T-helper 2 cell treated with Interferon-gamma antibody and Interleukin-4, amounts not matched to agents 100 ng/mL and 5 ng/mL, for 36 hours (primary cell): Measurements from ENCODE around the gene SERPINA1. TPM values are rescaled to one million over a fixed set of nuclear protein-coding genes. Genes with fewer than 3 reads are reported as not detected.

Source experiments
- intact Hi-C: fragments of 100-400 bp; cut with micrococcal nuclease; formaldehyde crosslinking; loops from one replicate; pipeline ENCODE4 v1.15.1; 2023
- total RNA-seq: library from RNA; stranded (reverse); gene quantifications from 2 replicates; pipeline ENCODE4 v1.2.3, GENCODE V29; 2022

The SERPINA1 gene
- total RNA-seq, 1 donor from 2014 or later: 0.16 TPM

DNA sequence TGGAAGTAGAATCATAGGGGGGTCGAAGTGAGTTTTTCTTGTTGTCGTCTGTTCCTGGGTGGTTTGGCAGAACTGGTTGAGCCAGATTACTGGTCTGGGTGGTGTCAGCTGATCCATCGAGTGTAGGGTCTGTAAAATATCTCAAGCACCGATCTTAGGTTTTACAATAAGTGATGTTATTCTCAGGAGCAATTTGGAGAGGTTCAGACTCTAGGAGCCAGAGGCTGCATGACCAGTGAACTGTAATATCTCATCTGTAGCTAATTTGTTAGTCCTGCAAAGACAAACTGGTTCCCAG is 9.7 kb upstream of the SERPINA1 start:
- intact Hi-C loops: no loop called here

DNA sequence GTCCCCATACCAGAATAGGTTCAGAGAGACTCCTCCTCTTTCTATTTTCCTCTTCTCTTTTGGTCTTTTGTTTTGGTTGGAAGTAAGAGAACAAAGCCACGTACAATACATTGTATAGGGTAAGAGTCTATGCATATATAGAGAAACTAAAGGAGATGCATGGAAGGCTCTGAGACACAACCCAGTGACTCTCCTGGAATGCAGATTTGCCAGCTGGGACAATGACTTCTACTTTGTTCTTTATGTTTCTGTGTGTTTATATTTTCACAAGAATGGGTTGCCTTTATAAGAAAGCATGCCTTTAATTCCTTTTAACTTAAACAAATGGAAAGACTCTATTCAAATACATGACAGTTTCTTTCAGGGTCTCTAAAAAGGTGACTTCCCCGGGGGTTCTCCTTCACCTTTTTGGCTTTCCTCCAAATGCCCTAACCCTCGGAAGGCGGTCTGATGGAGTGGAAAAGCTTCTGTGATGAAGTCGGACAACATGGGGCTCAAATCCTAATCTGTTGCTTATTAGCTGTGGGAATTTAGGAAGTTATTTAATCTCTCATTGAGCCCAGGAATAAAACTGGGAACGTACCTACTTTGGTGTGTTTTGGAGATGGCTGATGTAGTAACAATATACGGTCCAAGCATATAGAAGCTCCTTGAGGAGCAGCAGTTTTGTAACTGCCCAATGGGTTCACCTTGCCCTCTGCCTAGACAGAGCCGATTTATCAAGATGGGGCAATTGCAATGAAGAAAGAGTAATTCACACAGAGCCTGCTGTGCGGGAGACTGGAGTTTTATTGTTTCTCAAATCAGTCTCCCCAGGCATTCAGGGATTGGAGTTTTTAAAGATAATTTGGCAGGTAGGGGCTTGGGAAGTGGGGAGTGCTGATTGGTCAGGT is 9.1 kb upstream of the SERPINA1 start:
- intact Hi-C loops: no loop called here

DNA sequence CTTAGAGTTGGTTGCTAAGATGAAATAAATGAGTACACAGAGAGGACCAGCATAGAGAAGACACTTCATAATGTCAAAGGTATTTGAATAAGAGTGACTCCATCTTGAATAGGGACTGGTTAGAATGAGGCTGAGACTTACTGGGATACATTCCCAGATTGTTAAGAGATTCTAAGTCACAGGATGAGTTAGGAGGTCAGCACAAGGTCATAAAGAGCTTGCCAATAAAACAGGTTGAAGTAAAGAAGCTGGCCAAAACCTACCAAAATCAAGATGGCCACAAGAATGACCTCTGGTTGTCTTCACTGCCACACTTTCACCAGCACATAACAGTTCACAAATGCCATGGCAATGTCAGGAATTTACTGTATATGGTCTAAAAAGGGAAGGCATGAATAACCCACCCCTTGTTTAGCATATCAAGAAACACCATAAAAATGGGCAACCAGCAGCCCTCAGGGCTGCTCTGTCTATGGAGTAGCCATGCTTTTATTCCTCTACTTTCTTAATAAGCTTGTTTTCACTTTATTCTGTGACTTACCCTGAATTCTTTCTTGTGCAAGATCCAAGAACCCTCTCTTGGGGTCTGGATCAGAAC is 8.3 kb upstream of the SERPINA1 start:
- intact Hi-C loops: no loop called here

DNA sequence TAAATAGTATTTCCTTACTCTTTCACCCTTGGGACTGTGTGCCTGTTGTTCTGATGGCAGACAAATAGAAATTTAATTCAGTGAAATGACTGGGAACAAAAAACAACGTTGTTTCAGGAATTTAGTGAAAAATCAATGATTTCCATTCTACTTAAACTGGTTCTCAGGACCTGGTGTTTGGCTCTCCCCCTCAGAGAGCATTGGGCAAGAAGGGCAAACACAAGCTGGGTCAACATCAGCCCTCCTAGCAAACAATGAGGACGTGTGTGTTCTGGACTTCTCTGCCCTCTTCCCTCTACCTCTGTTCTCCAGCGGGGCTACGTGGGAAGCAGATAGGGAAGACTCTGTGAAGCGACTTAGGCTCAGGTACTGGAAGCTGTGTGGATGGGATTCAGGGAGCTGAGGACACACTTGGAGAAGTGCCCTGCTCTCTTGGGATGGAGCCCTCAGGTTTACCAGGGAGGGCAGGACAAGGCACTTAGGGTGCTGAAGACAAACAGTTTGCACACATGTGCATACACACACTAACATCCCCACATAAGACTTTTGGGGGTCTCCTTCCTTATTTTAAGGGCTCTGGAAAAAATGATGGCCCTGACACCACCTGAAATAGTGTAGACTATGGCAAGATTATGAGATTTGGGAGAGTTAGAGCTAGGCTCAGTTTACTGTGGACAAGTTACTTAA is 7.6 kb upstream of the SERPINA1 start:
- intact Hi-C loops: no loop called here

DNA sequence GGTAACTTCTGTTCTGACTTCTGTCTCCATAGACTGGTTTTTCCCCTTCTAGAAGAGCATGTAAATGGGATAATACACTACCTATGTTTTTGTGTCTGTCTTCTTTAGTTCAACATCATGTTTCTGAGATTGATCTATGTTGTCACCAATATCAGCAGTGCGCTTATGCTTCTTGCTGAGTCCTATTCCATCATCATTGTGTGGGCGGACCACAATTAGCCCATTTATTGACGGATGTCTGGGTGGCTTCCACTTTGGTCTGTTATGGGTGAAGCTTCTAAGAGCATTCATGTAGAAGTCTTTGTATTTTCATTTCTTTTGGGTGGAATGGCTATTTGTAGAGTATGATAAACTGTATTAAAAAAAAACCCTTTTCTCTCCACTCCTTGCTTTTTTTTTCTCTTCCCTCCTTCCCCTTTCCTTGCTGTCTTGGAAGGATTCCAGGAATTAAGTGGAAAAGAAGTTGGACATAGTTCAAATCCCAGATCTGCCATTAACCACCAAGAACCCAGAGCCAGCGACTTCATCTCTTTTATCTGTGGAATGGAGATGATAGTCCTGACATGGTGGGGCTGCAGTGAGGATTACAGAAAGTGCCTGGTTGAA is 7.0 kb upstream of the SERPINA1 start:
- intact Hi-C loops: no loop called here

DNA sequence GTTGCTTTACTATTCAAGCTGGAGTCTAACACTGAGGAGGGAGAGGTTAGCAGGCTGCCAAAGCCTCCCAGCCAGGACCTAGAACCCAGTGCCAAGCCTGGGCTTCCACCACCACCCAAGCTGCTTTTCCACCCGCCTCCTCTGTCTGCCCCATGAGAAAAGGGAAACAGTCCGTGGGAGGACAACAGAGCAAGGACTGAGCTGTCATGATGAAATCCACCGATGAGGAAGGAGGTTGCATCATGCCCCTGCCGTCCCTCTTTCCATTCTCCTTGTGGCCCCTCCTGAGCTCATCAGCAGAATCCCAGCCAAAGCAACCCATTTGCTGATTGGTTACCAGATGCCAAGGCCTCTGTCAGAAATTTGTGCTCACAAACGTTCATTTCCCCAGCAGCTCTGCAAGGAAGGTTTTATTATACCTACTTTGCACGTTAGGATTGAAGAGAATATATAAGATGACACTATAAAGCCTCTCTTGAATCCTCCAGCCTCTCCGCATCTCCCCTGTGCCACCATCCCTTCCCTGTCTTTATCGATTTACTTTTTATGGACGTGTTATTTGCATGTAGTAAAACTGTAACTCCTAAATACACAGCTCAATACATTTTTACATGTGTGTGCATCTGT is 6.3 kb upstream of the SERPINA1 start:
- intact Hi-C loops: no loop called here

DNA sequence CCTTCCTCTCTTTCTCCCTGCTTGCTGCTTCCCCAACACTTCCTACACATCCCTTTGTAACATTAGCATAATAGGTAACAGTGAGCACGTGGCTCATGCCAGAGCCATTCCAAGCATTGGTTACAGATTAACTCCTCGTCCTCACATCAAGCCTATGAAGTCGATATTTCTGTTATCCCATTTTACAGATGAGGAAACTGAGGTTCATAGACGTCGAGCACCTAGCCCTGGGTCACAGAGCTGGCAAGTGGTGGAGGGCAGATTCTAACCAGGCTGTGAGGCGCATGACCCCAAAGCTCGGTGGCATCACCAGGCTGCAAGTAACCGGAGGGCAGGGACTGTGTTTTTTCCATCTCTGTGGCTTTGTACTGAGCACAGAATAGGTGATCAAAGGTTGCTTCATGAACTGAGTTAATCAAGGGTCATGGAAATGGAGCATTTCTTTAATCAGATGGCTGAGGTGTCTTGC is 5.7 kb upstream of the SERPINA1 start:
- intact Hi-C loops: no loop called here

DNA sequence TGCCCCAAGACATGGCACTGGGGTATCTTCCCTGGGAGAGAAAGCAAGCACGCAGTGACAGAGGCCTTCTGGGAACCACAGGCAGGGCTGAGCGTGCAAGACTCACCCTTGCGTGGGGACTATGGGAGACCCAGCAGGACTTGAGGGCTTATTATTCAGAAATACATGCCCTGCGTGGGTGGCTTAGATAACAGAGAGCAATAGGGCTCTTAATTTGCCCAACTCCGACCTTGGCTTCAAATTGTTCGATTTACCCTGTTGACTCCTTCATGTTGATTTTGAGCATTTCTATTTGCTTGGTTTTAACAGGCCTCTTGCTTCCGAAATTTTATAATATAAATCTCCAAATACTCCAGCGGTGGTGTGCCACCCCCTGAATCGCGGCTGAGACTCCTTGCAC is 5.1 kb upstream of the SERPINA1 start:
- intact Hi-C loops: no loop called here

DNA sequence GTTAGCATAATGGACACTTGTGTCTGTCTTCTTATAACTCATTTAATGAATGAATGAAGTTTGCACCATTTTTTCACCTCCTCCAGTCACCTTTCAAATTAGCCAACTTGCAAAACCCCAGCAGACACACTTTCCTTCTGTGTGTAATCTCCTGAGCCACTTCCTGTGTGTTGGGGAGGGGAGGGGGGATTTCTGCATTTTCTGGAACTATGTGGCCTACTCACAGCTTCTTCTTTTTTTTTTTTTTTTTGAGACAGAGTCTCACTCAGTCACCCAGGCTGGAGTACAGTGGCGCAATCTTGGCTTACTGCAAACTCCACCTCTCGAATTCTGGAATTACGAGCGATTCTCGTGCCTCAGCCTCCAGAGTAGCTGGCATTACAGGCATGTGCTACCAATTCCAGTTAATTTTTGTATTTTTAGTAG is 4.1 kb upstream of the SERPINA1 start:
- intact Hi-C loops: no loop called here

DNA sequence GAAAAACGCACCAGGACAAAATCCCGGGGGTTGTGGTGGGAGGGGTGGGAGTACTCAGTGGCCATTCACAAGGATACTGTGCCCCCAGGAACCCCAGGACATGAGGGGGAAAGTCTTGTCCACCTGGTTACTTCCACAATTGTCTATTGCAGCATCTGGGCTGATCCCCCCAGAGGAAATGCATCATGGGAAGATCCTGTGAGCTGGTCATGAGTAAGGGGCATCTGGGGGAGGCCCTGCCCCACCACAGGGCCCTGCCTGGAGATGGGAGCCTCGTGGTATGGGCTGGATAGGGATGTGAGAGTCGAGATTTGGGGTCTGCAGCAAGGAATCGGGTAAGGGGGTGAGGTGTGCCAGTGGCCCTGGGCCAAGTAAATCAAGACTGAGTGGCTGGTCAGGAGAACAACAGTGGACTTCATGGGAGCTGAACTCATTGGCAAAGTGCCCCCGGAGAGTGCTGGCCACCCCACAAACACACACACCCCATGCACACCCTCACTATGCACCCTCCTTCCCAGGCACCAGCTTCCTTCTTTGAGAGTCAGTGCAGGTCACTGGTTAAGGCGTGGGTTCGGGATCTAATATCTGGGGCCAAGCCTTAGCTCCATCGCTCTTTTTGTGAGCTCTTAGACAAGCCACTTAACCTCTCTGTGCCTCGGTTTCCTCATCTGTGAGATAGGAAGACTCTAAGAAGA is 3.0 kb upstream of the SERPINA1 start:
- intact Hi-C loops: no loop called here

DNA sequence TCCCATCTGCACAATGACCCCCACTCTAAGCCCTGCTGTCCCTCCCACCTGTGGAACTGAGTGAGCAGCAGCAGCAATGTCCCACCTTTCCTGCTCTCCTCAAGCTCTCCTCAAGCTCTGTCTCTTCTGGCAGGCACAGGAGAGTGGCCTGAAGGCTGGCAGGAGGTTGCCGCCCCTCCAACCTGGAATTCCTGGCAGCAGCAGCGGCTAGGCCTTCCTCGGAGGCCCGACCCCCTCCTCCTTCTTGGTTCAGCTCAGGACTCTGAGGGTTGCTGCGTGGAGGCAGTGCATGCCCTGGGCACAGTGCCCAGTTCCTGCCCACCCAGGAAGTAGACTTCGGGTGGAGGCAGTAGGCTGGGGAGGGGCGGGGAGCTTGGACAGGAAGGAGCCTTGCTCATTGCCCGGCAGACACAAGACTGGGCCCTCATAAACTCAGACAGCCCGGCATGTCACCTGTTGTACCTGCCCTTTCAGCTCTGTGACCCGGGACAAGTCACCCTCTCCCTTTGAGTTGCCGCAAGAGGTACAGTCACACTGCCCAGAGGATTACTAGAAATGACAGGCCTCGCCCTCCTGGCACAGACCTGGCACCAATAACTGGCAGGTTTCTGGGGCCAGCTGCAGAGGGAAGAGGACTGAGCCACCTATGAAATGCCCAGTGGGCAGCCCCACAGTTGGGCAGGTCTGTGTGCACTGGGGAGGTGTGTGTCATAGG is 2.1 kb upstream of the SERPINA1 start:
- intact Hi-C loops: no loop called here

DNA sequence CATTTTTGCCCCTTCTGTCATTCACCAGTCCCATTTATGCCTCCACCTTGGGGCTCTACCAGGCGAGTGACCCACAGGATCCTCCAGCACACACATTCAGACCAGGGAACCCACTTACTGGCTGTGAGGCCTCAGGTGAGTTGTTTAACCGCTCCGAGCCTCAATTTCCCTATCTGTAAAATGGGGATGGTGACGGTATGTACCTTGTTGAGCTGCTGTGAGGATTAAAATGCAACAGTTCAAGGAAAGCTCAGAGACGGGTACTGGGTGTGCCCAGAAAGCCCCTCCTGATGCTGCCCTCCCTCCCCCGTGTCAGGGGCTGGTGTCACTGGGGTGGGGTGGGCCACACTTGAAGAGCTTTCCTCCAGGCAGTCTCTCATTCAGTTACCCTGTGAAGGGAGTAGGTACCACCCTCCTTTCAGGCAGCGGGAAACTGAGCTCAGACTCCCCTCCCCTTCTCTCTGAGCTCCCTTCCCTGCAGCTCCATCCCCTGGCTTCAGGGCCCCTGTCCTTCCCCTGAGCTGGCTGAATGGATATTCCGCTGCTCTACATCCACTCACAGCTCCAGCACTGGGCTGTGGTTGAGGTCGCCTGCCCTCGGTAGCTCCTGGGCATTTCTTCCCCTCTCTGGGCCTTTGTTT is 1.4 kb upstream of the SERPINA1 start:
- intact Hi-C loops: no loop called here

DNA sequence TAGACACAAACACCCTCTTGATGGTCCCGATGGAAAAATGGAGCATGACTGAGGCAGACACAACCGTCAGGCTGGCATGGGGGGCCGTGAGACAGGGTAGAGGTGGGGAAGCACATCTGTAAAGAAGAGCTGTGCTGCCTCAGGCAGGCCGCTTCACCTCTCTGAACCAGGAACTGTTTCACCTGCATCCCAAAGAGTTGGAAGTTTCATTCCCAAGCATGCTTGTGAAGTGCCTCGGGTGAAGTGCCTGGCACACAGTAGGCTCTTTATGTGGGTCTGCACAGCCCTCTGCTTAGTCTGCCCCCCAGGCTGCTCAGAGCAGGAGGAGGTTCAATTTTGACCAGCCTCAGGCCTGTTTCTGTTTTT is 685 bp upstream of the SERPINA1 start:
- intact Hi-C loops: no loop called here

DNA sequence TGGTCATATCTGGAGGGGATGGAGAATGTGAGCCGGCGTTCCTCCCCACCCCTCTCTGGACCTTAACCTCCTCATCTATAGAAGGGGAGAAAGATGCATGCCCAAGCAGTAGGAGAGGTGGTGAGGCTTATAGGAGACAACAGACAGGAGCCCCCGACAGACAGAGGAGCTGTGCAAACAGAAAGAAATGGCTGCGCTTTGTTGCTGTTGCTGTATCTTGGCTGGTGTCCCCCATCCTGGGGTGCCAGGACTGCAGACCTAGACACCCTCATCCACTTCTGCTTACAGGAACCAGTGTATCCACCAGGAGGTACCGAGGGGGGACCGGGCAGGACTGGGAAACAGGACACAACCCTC is 397 bp downstream of the SERPINA1 start:
- intact Hi-C loops: no loop called here

DNA sequence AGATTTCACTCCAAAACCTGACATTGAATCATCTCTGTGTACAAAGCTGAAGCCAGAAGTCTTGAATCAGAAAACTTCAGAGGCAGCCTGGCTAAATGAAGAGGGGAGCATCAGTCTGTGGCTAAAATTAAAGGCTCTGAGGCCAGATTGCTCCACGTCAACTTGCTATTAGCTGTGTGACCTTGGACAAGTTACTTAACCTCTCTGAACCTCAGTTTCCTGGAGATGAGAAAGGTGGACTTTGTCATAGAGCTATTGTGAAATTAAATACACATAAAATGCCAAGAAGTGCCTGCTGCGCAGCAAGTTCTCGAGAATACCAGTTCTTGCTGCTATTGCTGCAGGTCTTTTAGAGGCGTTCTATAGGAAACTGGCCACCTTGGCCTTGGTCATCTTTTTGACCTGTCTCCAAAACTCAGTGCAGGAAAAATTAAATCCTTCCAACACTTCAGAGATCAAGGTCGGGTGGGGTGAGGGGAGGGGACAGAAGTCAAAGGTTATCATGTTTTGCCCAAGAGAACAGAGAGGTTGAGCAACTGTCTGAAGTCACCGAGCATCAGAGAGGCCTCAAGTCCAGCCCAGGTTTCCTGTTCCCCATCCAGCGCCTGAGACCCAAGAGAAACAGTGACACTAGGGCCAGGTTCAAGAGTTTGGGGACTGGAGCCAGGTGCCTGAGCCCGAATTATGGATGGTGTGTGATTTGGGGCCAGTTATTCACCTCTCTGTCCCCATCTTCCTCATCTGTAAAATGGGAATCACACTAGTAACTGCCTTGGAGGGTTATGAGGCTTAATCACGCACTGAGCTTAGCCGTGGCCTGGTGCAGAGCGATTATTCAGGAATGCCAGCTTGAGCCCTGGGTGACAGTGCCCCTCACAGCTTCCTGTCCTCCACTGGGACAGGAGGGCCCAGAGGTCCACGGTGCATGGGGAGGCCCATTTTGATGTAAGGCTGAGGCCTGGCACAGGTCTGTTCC is 1.1 kb downstream of the SERPINA1 start:
- intact Hi-C loops: no loop called here

DNA sequence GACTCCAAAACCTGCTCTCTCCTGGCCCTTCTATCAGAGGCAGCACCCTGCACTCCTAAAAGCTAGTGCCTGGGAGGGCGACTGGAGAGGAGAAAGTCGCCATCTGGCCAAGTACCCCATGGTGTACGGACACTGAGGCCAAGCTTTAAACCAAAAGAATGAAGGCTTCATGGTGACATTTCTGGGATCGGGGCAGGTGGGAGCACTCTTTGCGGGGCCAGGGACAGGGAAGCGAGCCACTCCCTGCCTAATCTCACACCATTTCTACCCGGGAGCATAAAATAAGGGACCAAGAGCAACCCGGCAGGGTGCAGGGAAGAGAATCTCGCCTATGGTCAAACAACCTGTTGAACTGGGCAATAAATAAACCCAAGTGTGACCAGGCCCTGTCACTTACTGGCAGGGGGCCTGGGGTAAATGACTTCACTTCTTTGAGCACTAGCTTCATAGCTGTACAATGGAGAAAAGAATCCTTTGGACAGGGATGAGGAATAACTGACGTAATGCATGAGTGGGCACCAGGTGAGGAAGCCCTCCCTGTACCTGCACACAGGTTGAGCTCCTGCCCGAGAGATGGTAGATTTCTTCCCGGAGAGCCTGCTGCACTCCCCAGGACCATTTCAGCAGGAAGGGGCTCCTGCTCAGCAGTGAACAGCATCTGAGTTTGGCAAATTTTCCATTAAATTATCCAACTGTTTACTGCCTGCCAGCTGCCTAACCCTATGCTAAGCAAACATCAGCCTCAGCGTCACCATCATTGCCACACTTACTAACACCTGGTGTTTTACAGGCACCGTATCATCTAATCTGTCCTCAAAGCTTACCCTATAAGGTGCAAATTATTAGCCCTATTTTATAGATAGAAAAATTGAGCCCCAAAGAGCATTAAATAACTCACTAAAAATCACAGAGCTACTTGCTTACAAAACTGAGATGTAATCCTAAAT is 2.0 kb downstream of the SERPINA1 start:
- intact Hi-C loops: no loop called here

DNA sequence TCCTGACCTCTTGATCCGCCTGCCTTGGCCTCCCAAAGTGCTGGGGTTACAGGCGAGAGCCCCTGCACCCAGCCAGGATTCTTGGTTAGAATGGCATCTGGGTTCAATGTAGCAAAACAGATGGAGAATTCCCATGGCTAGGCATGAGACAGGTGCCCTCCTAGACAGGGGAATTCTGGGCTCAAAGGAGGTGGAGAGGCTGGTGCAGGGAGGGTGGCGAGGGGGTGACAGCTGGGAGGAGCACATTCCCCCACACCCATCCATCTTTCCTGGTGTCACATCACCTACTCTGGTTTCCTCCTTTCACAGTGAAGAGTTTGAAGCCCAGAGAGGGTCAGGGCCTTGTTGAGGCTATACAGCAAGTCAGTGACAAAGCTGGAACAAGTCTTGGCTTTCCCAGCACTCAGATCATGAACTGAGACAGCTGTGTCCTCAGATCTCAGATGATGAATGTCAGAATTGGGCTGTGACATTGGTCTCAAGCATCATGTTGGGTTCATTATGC is 2.8 kb downstream of the SERPINA1 start:
- intact Hi-C loops: no loop called here
